Thyroid gland (tissue), 4 donors: ENCODE data around the gene ADGRD1. TPM values are rescaled to one million over a fixed set of nuclear protein-coding genes. Genes with fewer than 3 reads are reported as not detected.

Experiments
- DNase-seq, 2 donors: peaks; one replicate each; pipeline ENCODE4 v3.0.0-alpha.2; 2019
- H3K27ac ChIP-seq, 3 donors: fragments of 200-600 bp; sonication (generic); 1 replicate in 2 of 3; 2 replicates in 1 of 3; pipeline ENCODE4 v1.5.1; 2016 to 2019; ENCODE audit warnings: mild to moderate bottlenecking in 1 of 3, moderate library complexity in 1 of 3
- H3K27me3 ChIP-seq: fragments of 200-600 bp; sonication (generic); one replicate; pipeline ENCODE4 v1.5.1; 2019
- H3K36me3 ChIP-seq, 2 donors: fragments of 200-600 bp; sonication (generic); one replicate each; pipeline ENCODE4 v1.5.1; 2016 to 2019
- H3K4me1 ChIP-seq, 2 donors: fragments of 200-600 bp; sonication (generic); one replicate each; pipeline ENCODE4 v1.5.1; 2017 to 2019
- H3K4me3 ChIP-seq, 3 donors: fragments of 200-600 bp; sonication (generic); replicated peaks in 1 of 3; 1 replicate in 2 of 3; 2 replicates in 1 of 3; pipeline ENCODE4 v1.5.1; 2016; ENCODE audit warnings: mild to moderate bottlenecking in 1 of 3
- H3K9me3 ChIP-seq: fragments of 200-600 bp; sonication (generic); one replicate; pipeline ENCODE4 v1.5.1; 2017
- POLR2A ChIP-seq, 2 donors: fragments of 450-650 bp; IDR thresholded peaks; one replicate each; pipeline ENCODE4 v1.6.1; 2017; ENCODE audit warnings: antibody characterized with exemption in 2 of 2, mild to moderate bottlenecking in 2 of 2, moderate library complexity in 1 of 2
- WGBS, 2 donors: methylation state at CpG; one replicate each; pipeline ENCODE4 v1.1.5; 2017; 5-methylcytosine and 5-hydroxymethylcytosine counted together
- intact Hi-C: fragments of 100-400 bp; cut with DNase I; formaldehyde crosslinking; loops from one replicate; pipeline ENCODE4 v1.15.1; 2023
- total RNA-seq, 4 donors: library from RNA; depleted of rRNA; stranded (reverse); fragments of >200 nt; gene quantifications; one replicate each; pipeline ENCODE4 v1.2.3, GENCODE V29; 2016
- TF ChIP-seq, protein P1 (sequence below), 6 experiments: fragments of 200-600 bp in 3 of 6; fragments of 450-650 bp in 3 of 6; sonication (generic) in 3 of 6; IDR thresholded peaks; one replicate each; pipeline ENCODE4 v1.5.1; 2016 to 2019; ENCODE audit warnings: antibody characterized with exemption in 6 of 6, mild to moderate bottlenecking in 2 of 6, inconsistent platforms in 1 of 6, moderate library complexity in 1 of 6

ADGRD1 gene
- total RNA-seq, 4 donors from 2014 or later, result 14.1 to 44.3 (median 24.7) TPM

DNA sequence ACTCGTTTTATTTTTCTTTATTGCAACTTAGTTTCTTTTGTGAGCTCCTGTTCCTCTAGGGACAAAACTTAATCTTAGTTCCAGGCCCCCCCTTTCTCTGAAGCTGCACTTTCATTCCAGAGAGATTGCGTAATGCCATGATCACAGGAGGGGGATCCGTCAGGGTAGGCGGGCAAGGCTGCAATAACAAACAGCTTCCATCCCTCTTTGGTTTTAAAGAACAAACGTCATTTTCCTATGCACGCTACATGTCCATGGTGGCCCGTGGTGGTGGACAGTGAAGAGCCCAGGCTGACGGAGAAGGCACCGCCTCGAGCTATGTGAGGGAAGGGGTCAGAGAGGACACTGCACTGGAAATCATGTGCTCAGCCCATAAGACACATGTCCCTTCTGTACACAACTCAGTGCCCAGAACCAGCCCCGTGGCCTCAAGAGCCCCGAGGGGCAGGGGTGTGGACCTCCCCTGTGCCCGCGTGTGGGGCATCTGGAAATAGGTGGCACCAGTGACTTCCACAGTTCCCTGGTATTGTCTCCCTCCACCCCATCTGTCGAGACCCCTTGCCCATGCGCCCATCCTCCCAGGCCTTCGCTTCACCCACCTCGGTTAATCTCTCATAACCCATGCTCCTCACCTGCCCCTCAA is 161.4 kb downstream of the ADGRD1 start:
- H3K4me1 ChIP-seq, result peaks cover 26 to 57% of the 10 kb centered on the region in 2 donors
- no peak overlapping the region for H3K4me3 ChIP-seq
- H3K36me3 ChIP-seq, result no peaks in the 10 kb centered on the region
- peak overlapping the region; percentile 25 to 91 (median 56) for H3K27ac ChIP-seq
- no peaks in the 10 kb centered on the region for H3K27me3 ChIP-seq
- 53 to 62% methylated on average over 18 of the region's 18 CpGs for WGBS, 2 donors
- DNase-seq, result peak in 1 of 2 donors; percentile 31
- no peaks in the 10 kb centered on the region for H3K9me3 ChIP-seq
- TF ChIP-seq, protein P1, sequence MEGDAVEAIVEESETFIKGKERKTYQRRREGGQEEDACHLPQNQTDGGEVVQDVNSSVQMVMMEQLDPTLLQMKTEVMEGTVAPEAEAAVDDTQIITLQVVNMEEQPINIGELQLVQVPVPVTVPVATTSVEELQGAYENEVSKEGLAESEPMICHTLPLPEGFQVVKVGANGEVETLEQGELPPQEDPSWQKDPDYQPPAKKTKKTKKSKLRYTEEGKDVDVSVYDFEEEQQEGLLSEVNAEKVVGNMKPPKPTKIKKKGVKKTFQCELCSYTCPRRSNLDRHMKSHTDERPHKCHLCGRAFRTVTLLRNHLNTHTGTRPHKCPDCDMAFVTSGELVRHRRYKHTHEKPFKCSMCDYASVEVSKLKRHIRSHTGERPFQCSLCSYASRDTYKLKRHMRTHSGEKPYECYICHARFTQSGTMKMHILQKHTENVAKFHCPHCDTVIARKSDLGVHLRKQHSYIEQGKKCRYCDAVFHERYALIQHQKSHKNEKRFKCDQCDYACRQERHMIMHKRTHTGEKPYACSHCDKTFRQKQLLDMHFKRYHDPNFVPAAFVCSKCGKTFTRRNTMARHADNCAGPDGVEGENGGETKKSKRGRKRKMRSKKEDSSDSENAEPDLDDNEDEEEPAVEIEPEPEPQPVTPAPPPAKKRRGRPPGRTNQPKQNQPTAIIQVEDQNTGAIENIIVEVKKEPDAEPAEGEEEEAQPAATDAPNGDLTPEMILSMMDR (IDR thresholded peaks at IDR 0.05), result no peak
- TF ChIP-seq POLR2A (IDR thresholded peaks at IDR 0.05), result no peak
- intact Hi-C loops, result no loop called here

DNA sequence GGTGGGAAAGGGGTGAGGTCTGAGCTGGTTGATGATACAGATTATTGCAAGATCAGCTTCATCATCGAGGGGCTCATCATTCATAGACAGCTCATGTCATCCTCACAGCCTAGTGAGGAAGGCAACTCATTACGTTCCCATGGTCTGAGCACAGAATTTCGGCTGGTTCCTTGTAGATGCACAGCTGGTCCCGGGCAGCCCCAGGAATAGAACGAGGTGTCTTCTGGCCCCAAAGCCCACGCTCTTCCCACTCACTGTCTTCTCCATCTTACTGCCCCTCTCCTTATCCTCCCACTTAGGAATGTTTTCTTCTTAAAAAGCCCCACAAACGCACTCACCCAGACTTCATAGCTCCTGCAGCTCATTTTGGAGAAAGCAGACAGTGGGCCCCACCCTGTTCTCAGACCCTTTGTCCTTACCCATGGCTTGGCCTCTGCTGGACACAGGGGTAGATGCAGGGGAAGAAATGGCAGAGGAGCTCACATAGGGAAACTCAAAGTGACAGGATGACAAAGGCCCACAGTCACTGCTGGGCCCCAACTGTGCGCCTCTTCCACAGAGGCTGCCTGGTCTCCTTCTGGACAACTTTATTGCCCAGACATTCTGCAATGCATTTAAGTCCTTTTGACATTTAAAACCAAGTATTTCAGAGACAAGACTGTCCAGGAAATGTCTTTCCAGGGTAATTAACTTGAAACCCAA is 162.2 kb downstream of the ADGRD1 start:
- intact Hi-C loops, result no loop called here
- Histone ChIP-seq H3K27me3 (no peaks in the 10 kb centered on the region), H3K27ac (peak overlapping the region in 2 of 3 donors; percentile 49 to 91), H3K36me3 (no peaks in the 10 kb centered on the region), H3K4me1 (peaks cover 26 to 57% of the 10 kb centered on the region in 2 donors), H3K4me3 (no peak overlapping the region), H3K9me3 (no peaks in the 10 kb centered on the region)
- DNase-seq, result no peak
- WGBS, 2 donors, result 96 to 97% methylated on average over 8 of the region's 8 CpGs
- no peak for TF ChIP-seq POLR2A (IDR thresholded peaks at IDR 0.05)
- TF ChIP-seq, protein P1 (IDR thresholded peaks at IDR 0.05), result no peak

DNA sequence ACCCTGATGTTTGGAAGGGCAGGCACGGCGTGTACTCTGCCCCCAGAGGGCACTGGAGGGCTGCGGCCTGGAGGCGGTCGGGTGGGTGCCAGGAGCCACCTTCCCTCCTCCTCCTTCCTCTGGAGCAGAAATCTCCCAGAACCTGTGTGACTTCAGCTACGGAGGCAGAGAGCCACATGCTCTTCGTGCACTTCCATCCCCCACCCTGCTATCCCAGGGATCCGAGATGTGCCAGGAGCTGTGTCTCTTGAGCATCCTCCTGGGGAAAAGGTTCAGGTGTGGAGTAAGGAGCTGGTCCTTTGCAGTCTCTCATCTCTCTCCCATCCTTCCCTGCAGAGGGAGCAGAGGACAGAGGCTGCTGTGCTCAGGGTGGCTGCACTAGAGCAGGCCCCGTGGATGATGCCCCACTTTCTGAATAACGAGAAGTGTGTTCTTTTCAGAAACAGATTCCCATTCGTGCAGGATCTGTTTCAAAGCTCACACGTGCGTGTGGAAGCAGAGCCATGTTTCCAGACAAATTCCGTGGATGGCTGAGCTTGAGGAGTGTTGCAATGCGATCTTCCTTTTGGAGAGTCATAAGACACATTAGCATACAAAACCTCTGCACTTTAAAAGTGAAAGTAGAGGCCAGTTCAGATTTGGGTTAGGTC is 162.9 kb downstream of the ADGRD1 start:
- Histone ChIP-seq H3K9me3 (no peaks in the 10 kb centered on the region), H3K27ac (peak overlapping the region in 2 of 3 donors; percentile 49 to 91), H3K27me3 (no peaks in the 10 kb centered on the region), H3K36me3 (no peaks in the 10 kb centered on the region), H3K4me3 (no peak overlapping the region), H3K4me1 (peaks cover 26 to 52% of the 10 kb centered on the region in 2 donors)
- peak; percentile 72 to 75 for DNase-seq
- 22 to 31% methylated on average over 15 of the region's 15 CpGs for WGBS, 2 donors
- intact Hi-C loops, result no loop called here
- TF ChIP-seq, protein P1 (IDR thresholded peaks at IDR 0.05), result peak in 5 of 6 experiments; percentile 26 to 77 (median 62)
- no peak for TF ChIP-seq POLR2A (IDR thresholded peaks at IDR 0.05)

DNA sequence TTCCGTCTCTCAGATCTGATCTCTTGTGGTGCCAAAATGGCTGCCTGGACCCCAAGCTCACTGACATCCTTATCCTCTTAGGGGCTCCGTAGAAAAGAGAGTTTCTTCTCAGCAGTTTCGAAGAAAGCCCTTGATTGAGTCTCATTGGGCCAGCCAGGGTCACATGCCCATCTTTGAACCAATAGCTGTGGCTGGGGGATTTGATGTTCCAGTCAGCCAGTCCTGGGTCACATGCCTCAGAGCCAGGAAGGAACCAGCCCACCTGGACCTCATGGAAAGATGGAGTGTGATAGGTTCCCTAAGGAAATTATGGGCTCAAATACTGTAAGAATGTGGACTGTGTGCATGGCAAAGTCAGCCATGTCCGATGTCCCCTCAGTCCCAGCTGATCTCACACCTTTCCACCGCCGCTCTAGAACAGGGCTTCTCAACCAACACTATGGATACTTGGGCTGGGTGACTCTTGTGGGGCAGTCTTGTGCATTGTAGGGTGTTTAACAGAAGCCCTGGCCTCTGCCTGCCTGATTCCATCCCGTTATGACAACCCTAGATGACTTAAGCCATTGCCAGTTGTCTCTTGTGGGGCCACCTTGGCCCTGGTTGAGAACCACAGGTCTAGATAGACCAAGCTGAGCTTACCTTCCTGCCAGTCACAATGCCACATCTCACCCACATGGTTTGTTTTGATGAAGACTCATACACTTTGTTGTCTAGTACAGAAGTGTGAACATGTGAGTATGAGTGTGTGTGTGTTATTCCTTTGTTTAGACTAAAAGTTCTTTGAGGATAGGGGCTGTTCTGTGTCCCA is 163.9 kb downstream of the ADGRD1 start:
- no peak overlapping the region for H3K4me3 ChIP-seq
- H3K4me1 ChIP-seq, result peaks cover 25 to 42% of the 10 kb centered on the region in 2 donors
- H3K9me3 ChIP-seq, result no peaks in the 10 kb centered on the region
- no peak for DNase-seq
- TF ChIP-seq POLR2A (IDR thresholded peaks at IDR 0.05), result no peak
- TF ChIP-seq, protein P1 (IDR thresholded peaks at IDR 0.05), result no peak
- peak overlapping the region in 1 of 3 donors; percentile 91 for H3K27ac ChIP-seq
- WGBS, 2 donors, result 94% methylated on average over 7 of the region's 7 CpGs
- intact Hi-C loops, result no loop called here
- H3K36me3 ChIP-seq, result no peaks in the 10 kb centered on the region
- H3K27me3 ChIP-seq, result no peaks in the 10 kb centered on the region
